ENCODE measurements around the gene SPINK8.

DNA sequence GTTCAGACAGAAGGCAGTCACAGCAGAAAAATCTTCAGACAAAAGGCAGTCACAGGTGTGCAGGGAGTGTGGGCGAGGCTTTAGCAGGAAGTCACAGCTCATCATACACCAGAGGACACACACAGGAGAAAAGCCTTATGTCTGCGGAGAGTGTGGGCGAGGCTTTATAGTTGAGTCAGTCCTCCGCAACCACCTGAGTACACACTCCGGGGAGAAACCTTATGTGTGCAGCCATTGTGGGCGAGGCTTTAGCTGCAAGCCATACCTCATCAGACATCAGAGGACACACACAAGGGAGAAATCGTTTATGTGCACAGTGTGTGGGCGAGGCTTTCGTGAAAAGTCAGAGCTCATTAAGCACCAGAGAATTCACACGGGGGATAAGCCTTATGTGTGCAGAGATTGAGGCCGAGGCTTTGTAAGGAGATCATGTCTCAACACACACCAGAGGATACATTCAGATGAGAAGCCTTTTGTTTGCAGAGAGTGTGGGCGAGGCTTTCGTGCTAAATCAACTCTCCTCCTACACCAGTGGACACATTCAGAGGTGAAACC is 65.0 kb downstream of the SPINK8 start:
- TF ChIP-seq, protein P1, sequence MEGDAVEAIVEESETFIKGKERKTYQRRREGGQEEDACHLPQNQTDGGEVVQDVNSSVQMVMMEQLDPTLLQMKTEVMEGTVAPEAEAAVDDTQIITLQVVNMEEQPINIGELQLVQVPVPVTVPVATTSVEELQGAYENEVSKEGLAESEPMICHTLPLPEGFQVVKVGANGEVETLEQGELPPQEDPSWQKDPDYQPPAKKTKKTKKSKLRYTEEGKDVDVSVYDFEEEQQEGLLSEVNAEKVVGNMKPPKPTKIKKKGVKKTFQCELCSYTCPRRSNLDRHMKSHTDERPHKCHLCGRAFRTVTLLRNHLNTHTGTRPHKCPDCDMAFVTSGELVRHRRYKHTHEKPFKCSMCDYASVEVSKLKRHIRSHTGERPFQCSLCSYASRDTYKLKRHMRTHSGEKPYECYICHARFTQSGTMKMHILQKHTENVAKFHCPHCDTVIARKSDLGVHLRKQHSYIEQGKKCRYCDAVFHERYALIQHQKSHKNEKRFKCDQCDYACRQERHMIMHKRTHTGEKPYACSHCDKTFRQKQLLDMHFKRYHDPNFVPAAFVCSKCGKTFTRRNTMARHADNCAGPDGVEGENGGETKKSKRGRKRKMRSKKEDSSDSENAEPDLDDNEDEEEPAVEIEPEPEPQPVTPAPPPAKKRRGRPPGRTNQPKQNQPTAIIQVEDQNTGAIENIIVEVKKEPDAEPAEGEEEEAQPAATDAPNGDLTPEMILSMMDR (IDR thresholded peaks at IDR 0.05; ENCODE audit: low read depth, low read length) = no peak
- no peak for TF ChIP-seq POLR2A (IDR thresholded peaks at IDR 0.05; ENCODE audit: extremely low read depth, insufficient read length)
- TF ChIP-seq, protein P2, sequence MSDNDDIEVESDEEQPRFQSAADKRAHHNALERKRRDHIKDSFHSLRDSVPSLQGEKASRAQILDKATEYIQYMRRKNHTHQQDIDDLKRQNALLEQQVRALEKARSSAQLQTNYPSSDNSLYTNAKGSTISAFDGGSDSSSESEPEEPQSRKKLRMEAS (IDR thresholded peaks at IDR 0.05; ENCODE audit: low read depth, low read length) = no peak
- TF ChIP-seq MYC (IDR thresholded peaks at IDR 0.05; ENCODE audit: low read depth, low read length) = no peak

Data from NB4 (cell line).